ENCODE data around the gene C14orf132. TPM values are rescaled to one million over a fixed set of nuclear protein-coding genes. Genes with fewer than 3 reads are reported as not detected.
"Not testable (repeated sequence)": the region's sequence is repeated elsewhere in the genome, so short reads cannot be mapped to it uniquely, and the experiment has no call there.

The C14orf132 gene
- total RNA-seq, 2 donors from 2014 or later: 12.3 to 21.9 TPM

DNA sequence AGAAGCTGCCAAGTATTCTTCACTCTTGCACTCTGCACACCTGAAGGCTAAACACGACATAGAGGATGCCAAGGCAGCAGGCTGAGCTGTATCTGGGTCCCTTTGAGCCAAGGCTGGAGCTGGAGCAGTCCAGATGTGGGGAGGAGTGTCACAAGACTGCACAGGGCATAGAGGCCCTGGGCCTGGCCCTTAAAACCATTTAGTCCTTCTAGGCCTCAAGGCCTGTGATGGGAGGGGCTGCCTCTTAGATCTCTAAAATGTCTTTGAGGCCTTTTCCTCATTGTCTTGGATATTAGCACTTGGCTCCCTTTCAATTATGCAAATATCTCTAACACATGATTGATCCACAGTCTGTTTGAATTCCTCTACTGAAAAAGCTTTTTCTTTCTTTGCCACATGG, 28.0 kb upstream of the C14orf132 start:
- Mint-ChIP-seq H3K4me3 (no peak overlapping the region), H3K27ac (no peak overlapping the region), H3K36me3 (ENCODE audit: low read depth) (peaks cover 2% of the 10 kb centered on the region), H3K9me3 (peaks cover 59% of the 10 kb centered on the region), H3K4me1 (no peaks in the 10 kb centered on the region), H3K27me3 (ENCODE audit: insufficient read depth) (peaks cover 2% of the 10 kb centered on the region)
- no peaks in the 10 kb centered on the region for H3K4me1 ChIP-seq (ENCODE audit: control insufficient read depth, insufficient read depth, low read length)
- H3K27ac ChIP-seq (ENCODE audit: low read depth, low read length): no peak overlapping the region
- no peaks in the 10 kb centered on the region for H3K36me3 ChIP-seq (ENCODE audit: control insufficient read depth, insufficient read depth, low read length)
- H3K4me3 ChIP-seq (ENCODE audit: low read length): peak overlapping the region; percentile 59
- H3K27me3 ChIP-seq (ENCODE audit: control insufficient read depth, insufficient read depth, low read length, poor library complexity, severe bottlenecking): no peaks in the 10 kb centered on the region
- H3K9me3 ChIP-seq (ENCODE audit: control insufficient read depth, low read length): peaks cover 54% of the 10 kb centered on the region
- TF ChIP-seq CTCF (conservative IDR thresholded peaks at IDR 0.05): no peak
- no peak for DNase-seq
- WGBS, 2 experiments (ENCODE audit: insufficient coverage in 1 of 2, insufficient read length in 1 of 2): 79 to 80% methylated on average over 1 of the region's 1 CpG
- H3K9ac ChIP-seq (ENCODE audit: extremely low read depth, low read length, poor library complexity, severe bottlenecking): no peak overlapping the region

DNA sequence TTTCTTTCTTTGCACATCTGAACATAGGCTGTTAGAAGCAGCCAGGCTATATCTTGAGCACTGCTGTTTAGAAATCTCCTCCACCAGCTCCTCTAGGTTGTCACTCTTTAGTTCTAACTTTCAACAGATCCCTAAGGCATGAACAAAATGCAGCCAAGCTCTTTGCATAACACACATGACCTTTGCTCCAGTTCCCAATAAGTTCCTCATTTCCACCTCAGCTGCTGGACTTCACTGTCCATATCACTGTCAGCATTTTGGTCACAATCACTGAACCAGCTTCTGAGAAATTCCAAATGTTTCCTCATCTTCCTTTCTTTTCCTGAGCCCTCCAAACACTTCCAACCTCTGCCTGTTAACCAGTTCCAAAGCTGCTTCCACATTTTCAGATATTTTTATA, 27.6 kb upstream of the C14orf132 start:
- Mint-ChIP-seq H3K27ac (no peak overlapping the region), H3K9me3 (peaks cover 55% of the 10 kb centered on the region), H3K4me1 (peaks cover 2% of the 10 kb centered on the region), H3K36me3 (ENCODE audit: low read depth) (peaks cover 2% of the 10 kb centered on the region), H3K27me3 (ENCODE audit: insufficient read depth) (peaks cover 2% of the 10 kb centered on the region), H3K4me3 (no peak overlapping the region)
- Histone ChIP-seq H3K27ac (ENCODE audit: low read depth, low read length) (no peak overlapping the region), H3K9me3 (ENCODE audit: control insufficient read depth, low read length) (peaks cover 54% of the 10 kb centered on the region), H3K27me3 (ENCODE audit: control insufficient read depth, insufficient read depth, low read length, poor library complexity, severe bottlenecking) (no peaks in the 10 kb centered on the region), H3K4me3 (ENCODE audit: low read length) (peak overlapping the region; percentile 59), H3K4me1 (ENCODE audit: control insufficient read depth, insufficient read depth, low read length) (no peaks in the 10 kb centered on the region), H3K36me3 (ENCODE audit: control insufficient read depth, insufficient read depth, low read length) (no peaks in the 10 kb centered on the region), H3K9ac (ENCODE audit: extremely low read depth, low read length, poor library complexity, severe bottlenecking) (no peak overlapping the region)
- TF ChIP-seq CTCF (conservative IDR thresholded peaks at IDR 0.05): no peak
- DNase-seq: no peak

- H3K9me3 ChIP-seq (ENCODE audit: control insufficient read depth, low read length): peaks cover 50% of the 10 kb centered on the region
- not testable (repeated sequence) for DNase-seq; H3K27ac ChIP-seq (ENCODE audit: low read depth, low read length); H3K36me3 ChIP-seq (ENCODE audit: control insufficient read depth, insufficient read depth, low read length); H3K4me3 ChIP-seq (ENCODE audit: low read length); H3K27ac Mint-ChIP-seq; H3K27me3 Mint-ChIP-seq (ENCODE audit: insufficient read depth); H3K36me3 Mint-ChIP-seq (ENCODE audit: low read depth); H3K27me3 ChIP-seq (ENCODE audit: control insufficient read depth, insufficient read depth, low read length, poor library complexity, severe bottlenecking); H3K4me1 ChIP-seq (ENCODE audit: control insufficient read depth, insufficient read depth, low read length); H3K9ac ChIP-seq (ENCODE audit: extremely low read depth, low read length, poor library complexity, severe bottlenecking); H3K4me3 Mint-ChIP-seq
- WGBS, 2 experiments (ENCODE audit: insufficient coverage in 1 of 2, insufficient read length in 1 of 2): 94% methylated on average over 1 of the region's 1 CpG; no CpG with 5 or more reads in 1 of the 2 experiments
- H3K4me1 Mint-ChIP-seq: peaks cover 10% of the 10 kb centered on the region
- H3K9me3 Mint-ChIP-seq: peaks cover 46% of the 10 kb centered on the region
Observed at GRCh38 chr14:96012757-96013156, 26.4 kb upstream of the C14orf132 start.

- Histone ChIP-seq H3K4me3 (ENCODE audit: low read length) (no peak overlapping the region), H3K9ac (ENCODE audit: extremely low read depth, low read length, poor library complexity, severe bottlenecking) (no peak overlapping the region), H3K9me3 (ENCODE audit: control insufficient read depth, low read length) (peaks cover 58% of the 10 kb centered on the region), H3K27me3 (ENCODE audit: control insufficient read depth, insufficient read depth, low read length, poor library complexity, severe bottlenecking) (no peaks in the 10 kb centered on the region), H3K36me3 (ENCODE audit: control insufficient read depth, insufficient read depth, low read length) (no peaks in the 10 kb centered on the region), H3K27ac (ENCODE audit: low read depth, low read length) (no peak overlapping the region), H3K4me1 (ENCODE audit: control insufficient read depth, insufficient read depth, low read length) (no peaks in the 10 kb centered on the region)
- peaks cover 2% of the 10 kb centered on the region for H3K36me3 Mint-ChIP-seq (ENCODE audit: low read depth)
- peaks cover 10% of the 10 kb centered on the region for H3K4me1 Mint-ChIP-seq
- 94 to 95% methylated on average over 3 of the region's 3 CpGs for WGBS, 2 experiments (ENCODE audit: insufficient coverage in 1 of 2, insufficient read length in 1 of 2)
- peaks cover 3% of the 10 kb centered on the region for H3K27me3 Mint-ChIP-seq (ENCODE audit: insufficient read depth)
- H3K4me3 Mint-ChIP-seq: no peak overlapping the region
- no peak overlapping the region for H3K27ac Mint-ChIP-seq
- peaks cover 42% of the 10 kb centered on the region for H3K9me3 Mint-ChIP-seq
- no peak for TF ChIP-seq CTCF (conservative IDR thresholded peaks at IDR 0.05)
- DNase-seq: no peak
Observed at GRCh38 chr14:96014176-96014575, 25.0 kb upstream of the C14orf132 start.

Measured in endodermal cell (in vitro differentiated cells).